ENCODE data around the gene DYNC2LI1. TPM values are rescaled to one million over a fixed set of nuclear protein-coding genes. Genes with fewer than 3 reads are reported as not detected.
A peak's percentile ranks its signal among the peaks of the same experiment; 100 is the strongest.

Gene DYNC2LI1
- polyA plus RNA-seq, 2 of the 4 experiments (the other 2 are of a cell fraction) = 22.2 to 44.3 TPM

DNA sequence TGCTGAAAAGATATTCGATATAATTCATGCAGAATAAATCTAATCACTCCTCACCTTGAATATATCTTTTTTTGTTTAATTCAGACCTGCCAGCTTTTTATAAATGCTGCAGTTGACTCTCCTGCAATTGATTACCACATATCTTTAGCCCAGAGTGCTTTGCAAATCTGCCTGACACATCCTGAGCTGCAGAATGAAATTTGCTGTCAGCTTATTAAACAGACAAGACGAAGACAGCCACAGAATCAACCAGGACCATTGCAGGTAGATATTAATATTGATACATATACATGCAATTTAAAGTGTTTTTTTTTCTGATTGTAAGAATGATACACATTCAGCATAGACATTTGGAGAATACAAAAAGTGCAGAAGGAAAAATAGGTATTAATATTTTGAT lies 35.6 kb upstream of the DYNC2LI1 start:
- no peak overlapping the region for H3K27ac ChIP-seq
- WGBS (ENCODE audit: missing lambda C conversion rate) = 86% methylated on average over 2 of the region's 2 CpGs
- no peak overlapping the region for H3K4me3 ChIP-seq
- CTCF ChIA-PET = interaction anchor here (0.9 to 1.4 kb wide), 3 partner anchors 14 to 64 kb away, joined by 3 to 5 read pairs (median 3); no protein-coding TSS in a partner anchor
- no peak for TF ChIP-seq HEYL (CRISPR knock-in tag; IDR thresholded peaks at IDR 0.05)
- no peak for TF ChIP-seq MAZ (IDR thresholded peaks at IDR 0.05; ENCODE audit: borderline replicate concordance, low read depth, low read length)
- TF ChIP-seq, protein P1, sequence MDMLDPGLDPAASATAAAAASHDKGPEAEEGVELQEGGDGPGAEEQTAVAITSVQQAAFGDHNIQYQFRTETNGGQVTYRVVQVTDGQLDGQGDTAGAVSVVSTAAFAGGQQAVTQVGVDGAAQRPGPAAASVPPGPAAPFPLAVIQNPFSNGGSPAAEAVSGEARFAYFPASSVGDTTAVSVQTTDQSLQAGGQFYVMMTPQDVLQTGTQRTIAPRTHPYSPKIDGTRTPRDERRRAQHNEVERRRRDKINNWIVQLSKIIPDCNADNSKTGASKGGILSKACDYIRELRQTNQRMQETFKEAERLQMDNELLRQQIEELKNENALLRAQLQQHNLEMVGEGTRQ (IDR thresholded peaks at IDR 0.05) = no peak
- no peak for TF ChIP-seq ZFP36 (IDR thresholded peaks at IDR 0.05; ENCODE audit: borderline replicate concordance, partially characterized antibody)
- no peak for TF ChIP-seq KDM1A (IDR thresholded peaks at IDR 0.05; ENCODE audit: low read depth)
- no peak for TF ChIP-seq HOXA7 (CRISPR knock-in tag; IDR thresholded peaks at IDR 0.05)
- no peak for TF ChIP-seq EP300 (IDR thresholded peaks at IDR 0.05)
- TF ChIP-seq NR3C1 (IDR thresholded peaks at IDR 0.05) = no peak
- TF ChIP-seq HDAC2 (IDR thresholded peaks at IDR 0.05) = no peak
- no peak for TF ChIP-seq RAD21 (conservative IDR thresholded peaks at IDR 0.05 in 1 of 2, IDR thresholded peaks at IDR 0.05 in 1 of 2)
- no peak for TF ChIP-seq CBX2 (IDR thresholded peaks at IDR 0.05; ENCODE audit: borderline replicate concordance, low read depth)
- TF ChIP-seq, protein P2, sequence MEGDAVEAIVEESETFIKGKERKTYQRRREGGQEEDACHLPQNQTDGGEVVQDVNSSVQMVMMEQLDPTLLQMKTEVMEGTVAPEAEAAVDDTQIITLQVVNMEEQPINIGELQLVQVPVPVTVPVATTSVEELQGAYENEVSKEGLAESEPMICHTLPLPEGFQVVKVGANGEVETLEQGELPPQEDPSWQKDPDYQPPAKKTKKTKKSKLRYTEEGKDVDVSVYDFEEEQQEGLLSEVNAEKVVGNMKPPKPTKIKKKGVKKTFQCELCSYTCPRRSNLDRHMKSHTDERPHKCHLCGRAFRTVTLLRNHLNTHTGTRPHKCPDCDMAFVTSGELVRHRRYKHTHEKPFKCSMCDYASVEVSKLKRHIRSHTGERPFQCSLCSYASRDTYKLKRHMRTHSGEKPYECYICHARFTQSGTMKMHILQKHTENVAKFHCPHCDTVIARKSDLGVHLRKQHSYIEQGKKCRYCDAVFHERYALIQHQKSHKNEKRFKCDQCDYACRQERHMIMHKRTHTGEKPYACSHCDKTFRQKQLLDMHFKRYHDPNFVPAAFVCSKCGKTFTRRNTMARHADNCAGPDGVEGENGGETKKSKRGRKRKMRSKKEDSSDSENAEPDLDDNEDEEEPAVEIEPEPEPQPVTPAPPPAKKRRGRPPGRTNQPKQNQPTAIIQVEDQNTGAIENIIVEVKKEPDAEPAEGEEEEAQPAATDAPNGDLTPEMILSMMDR (IDR thresholded peaks at IDR 0.05) = no peak
- TF ChIP-seq BHLHE40 (IDR thresholded peaks at IDR 0.05; ENCODE audit: low read depth, low read length) = no peak
- no peak for TF ChIP-seq GATA3 (IDR thresholded peaks at IDR 0.05; ENCODE audit: borderline replicate concordance)
- TF ChIP-seq RARB (CRISPR knock-in tag; IDR thresholded peaks at IDR 0.05) = no peak
- TF ChIP-seq HOXB5 (CRISPR knock-in tag; IDR thresholded peaks at IDR 0.05) = no peak
- TF ChIP-seq, protein P3, sequence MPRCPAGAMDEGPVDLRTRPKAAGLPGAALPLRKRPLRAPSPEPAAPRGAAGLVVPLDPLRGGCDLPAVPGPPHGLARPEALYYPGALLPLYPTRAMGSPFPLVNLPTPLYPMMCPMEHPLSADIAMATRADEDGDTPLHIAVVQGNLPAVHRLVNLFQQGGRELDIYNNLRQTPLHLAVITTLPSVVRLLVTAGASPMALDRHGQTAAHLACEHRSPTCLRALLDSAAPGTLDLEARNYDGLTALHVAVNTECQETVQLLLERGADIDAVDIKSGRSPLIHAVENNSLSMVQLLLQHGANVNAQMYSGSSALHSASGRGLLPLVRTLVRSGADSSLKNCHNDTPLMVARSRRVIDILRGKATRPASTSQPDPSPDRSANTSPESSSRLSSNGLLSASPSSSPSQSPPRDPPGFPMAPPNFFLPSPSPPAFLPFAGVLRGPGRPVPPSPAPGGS (IDR thresholded peaks at IDR 0.05) = no peak
- TF ChIP-seq ZC3H11A (IDR thresholded peaks at IDR 0.05) = no peak
- no peak for TF ChIP-seq TP53 (CRISPR knock-in tag; IDR thresholded peaks at IDR 0.05)
- FAIRE-seq = peak; percentile 7
- H3K9me3 ChIP-seq = no peaks in the 10 kb centered on the region
- no peak overlapping the region for H3K4me2 ChIP-seq
- no peak for DNase-seq (ENCODE audit: low read depth in 1 of 2, low spot score in 1 of 2)
- POLR2A ChIA-PET = no interaction called here
- H3K4me1 ChIP-seq = peaks cover 14% of the 10 kb centered on the region; the same call in 2 of the 3 replicates
- ATAC-seq = no peak

DNA sequence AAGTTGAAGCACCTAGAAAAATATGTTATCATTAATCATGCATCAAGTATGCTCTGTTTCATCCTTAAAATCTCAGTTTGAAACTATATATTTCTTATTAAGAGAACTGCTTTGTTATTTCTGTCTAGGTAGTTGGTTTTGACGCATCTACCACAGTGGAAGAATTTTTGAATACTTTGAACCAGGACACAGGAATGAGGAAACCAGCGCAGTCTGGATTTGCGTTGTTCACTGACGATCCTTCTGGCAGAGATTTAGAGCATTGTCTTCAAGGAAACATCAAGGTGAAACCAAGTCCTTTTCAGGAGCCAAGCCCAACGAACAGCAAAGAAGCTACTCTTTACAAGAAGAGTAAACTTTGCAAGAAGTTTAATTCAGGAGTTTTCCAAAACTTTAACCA lies 30.1 kb upstream of the DYNC2LI1 start:
- H3K4me2 ChIP-seq = no peak overlapping the region
- WGBS (ENCODE audit: missing lambda C conversion rate) = 81% methylated on average over 5 of the region's 5 CpGs
- no peak overlapping the region for H3K27ac ChIP-seq
- no peak for TF ChIP-seq EP300 (IDR thresholded peaks at IDR 0.05)
- TF ChIP-seq ZC3H11A (IDR thresholded peaks at IDR 0.05) = no peak
- TF ChIP-seq HEYL (CRISPR knock-in tag; IDR thresholded peaks at IDR 0.05) = no peak
- no peak for TF ChIP-seq ZNF302 (CRISPR knock-in tag; IDR thresholded peaks at IDR 0.05)
- no peak for TF ChIP-seq CBX2 (IDR thresholded peaks at IDR 0.05; ENCODE audit: borderline replicate concordance, low read depth)
- TF ChIP-seq, protein P4, sequence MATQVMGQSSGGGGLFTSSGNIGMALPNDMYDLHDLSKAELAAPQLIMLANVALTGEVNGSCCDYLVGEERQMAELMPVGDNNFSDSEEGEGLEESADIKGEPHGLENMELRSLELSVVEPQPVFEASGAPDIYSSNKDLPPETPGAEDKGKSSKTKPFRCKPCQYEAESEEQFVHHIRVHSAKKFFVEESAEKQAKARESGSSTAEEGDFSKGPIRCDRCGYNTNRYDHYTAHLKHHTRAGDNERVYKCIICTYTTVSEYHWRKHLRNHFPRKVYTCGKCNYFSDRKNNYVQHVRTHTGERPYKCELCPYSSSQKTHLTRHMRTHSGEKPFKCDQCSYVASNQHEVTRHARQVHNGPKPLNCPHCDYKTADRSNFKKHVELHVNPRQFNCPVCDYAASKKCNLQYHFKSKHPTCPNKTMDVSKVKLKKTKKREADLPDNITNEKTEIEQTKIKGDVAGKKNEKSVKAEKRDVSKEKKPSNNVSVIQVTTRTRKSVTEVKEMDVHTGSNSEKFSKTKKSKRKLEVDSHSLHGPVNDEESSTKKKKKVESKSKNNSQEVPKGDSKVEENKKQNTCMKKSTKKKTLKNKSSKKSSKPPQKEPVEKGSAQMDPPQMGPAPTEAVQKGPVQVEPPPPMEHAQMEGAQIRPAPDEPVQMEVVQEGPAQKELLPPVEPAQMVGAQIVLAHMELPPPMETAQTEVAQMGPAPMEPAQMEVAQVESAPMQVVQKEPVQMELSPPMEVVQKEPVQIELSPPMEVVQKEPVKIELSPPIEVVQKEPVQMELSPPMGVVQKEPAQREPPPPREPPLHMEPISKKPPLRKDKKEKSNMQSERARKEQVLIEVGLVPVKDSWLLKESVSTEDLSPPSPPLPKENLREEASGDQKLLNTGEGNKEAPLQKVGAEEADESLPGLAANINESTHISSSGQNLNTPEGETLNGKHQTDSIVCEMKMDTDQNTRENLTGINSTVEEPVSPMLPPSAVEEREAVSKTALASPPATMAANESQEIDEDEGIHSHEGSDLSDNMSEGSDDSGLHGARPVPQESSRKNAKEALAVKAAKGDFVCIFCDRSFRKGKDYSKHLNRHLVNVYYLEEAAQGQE (IDR thresholded peaks at IDR 0.05) = no peak
- TF ChIP-seq POLR2A (IDR thresholded peaks at IDR 0.05; ENCODE audit: low read length) = no peak
- TF ChIP-seq, protein P5, sequence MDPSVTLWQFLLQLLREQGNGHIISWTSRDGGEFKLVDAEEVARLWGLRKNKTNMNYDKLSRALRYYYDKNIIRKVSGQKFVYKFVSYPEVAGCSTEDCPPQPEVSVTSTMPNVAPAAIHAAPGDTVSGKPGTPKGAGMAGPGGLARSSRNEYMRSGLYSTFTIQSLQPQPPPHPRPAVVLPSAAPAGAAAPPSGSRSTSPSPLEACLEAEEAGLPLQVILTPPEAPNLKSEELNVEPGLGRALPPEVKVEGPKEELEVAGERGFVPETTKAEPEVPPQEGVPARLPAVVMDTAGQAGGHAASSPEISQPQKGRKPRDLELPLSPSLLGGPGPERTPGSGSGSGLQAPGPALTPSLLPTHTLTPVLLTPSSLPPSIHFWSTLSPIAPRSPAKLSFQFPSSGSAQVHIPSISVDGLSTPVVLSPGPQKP (IDR thresholded peaks at IDR 0.05; ENCODE audit: low read depth, low read length) = no peak
- no peak for TF ChIP-seq BHLHE40 (IDR thresholded peaks at IDR 0.05; ENCODE audit: low read depth, low read length)
- no peak for TF ChIP-seq RCOR1 (IDR thresholded peaks at IDR 0.05; ENCODE audit: low read depth, low read length)
- no peak for TF ChIP-seq HOXB5 (CRISPR knock-in tag; IDR thresholded peaks at IDR 0.05)
- no peak for TF ChIP-seq RFX5 (IDR thresholded peaks at IDR 0.05)
- FAIRE-seq (peak; percentile 13), DNase-seq (ENCODE audit: low read depth in 1 of 2, low spot score in 1 of 2) (no peak), ATAC-seq (no peak)
- H3K9me3 ChIP-seq = no peaks in the 10 kb centered on the region
- H3K4me3 ChIP-seq = no peak overlapping the region
- peaks cover 4% of the 10 kb centered on the region; the same call in 1 of the 3 replicates for H3K4me1 ChIP-seq
- ChIA-PET POLR2A (no interaction called here), CTCF (interaction anchor here (0.6 to 0.9 kb wide), 3 partner anchors 10 to 408 kb away, joined by 3 read pairs; no protein-coding TSS in a partner anchor)

Measured in A549 (cell line).